Coronary artery (tissue), 2 donors: ENCODE results near the gene ATP1B3.
A peak's percentile ranks its signal among the peaks of the same experiment; 100 is the strongest.
"Not testable (repeated sequence)": the region's sequence is repeated elsewhere in the genome, so short reads cannot be mapped to it uniquely, and the experiment has no call there.

ENCODE experiments used
- DNase-seq: peaks from one replicate; pipeline ENCODE4 v3.0.0-alpha.2; 2017; ENCODE audit warnings: low spot score
- H3K27ac ChIP-seq, 2 donors: fragments of 200-600 bp; sonication (generic); one replicate each; pipeline ENCODE4 v1.5.1; 2016 to 2019
- H3K4me3 ChIP-seq: fragments of 200-600 bp; sonication (generic); 2 replicates; pipeline ENCODE4 v1.5.1; 2016; ENCODE audit warnings: mild to moderate bottlenecking, moderate library complexity
- TF ChIP-seq, protein P1 (sequence below): fragments of 200-600 bp; sonication (generic); IDR thresholded peaks from one replicate; pipeline ENCODE4 v1.5.1; 2019; ENCODE audit warnings: antibody characterized with exemption

ATP1B3 gene

GRCh38 chr3:141959589-141960554 lies 83.4 kb downstream of the ATP1B3 start:
- H3K4me3 ChIP-seq: peak overlapping the region; percentile 4
- peak overlapping the region; percentile 77 to 89 for H3K27ac ChIP-seq
- no peak for DNase-seq
- TF ChIP-seq, protein P1, sequence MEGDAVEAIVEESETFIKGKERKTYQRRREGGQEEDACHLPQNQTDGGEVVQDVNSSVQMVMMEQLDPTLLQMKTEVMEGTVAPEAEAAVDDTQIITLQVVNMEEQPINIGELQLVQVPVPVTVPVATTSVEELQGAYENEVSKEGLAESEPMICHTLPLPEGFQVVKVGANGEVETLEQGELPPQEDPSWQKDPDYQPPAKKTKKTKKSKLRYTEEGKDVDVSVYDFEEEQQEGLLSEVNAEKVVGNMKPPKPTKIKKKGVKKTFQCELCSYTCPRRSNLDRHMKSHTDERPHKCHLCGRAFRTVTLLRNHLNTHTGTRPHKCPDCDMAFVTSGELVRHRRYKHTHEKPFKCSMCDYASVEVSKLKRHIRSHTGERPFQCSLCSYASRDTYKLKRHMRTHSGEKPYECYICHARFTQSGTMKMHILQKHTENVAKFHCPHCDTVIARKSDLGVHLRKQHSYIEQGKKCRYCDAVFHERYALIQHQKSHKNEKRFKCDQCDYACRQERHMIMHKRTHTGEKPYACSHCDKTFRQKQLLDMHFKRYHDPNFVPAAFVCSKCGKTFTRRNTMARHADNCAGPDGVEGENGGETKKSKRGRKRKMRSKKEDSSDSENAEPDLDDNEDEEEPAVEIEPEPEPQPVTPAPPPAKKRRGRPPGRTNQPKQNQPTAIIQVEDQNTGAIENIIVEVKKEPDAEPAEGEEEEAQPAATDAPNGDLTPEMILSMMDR: no peak

DNA sequence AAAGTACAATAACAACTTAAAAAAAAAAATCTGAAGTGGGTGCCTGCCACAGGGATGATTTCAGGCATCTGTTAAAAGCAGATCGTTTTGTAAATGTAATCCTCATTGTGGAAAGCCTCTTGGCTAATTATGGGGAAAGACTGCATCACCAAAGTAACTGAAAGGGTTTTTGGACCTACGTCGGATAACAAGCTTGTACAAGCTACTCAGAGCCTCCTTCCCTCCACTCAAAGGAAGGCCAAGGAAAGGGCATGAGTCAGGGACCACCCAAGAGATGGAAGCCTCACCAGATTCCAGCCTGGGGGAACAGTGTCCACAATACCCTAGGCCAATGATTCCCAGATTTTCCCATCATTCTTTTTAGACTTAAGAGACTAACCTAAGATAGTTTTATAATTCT lies 84.3 kb downstream of the ATP1B3 start:
- H3K27ac ChIP-seq: peak overlapping the region; percentile 77 to 89
- TF ChIP-seq, protein P1: no peak
- DNase-seq: no peak

GRCh38 chr3:141963301-141963700 lies 86.9 kb downstream of the ATP1B3 start:
- H3K4me3 ChIP-seq: no peak overlapping the region
- TF ChIP-seq, protein P1: no peak
- DNase-seq: no peak
- no peak overlapping the region for H3K27ac ChIP-seq

More for the DNA sequence above, 84.3 kb downstream of the ATP1B3 start:
- no peak overlapping the region for H3K4me3 ChIP-seq

DNA sequence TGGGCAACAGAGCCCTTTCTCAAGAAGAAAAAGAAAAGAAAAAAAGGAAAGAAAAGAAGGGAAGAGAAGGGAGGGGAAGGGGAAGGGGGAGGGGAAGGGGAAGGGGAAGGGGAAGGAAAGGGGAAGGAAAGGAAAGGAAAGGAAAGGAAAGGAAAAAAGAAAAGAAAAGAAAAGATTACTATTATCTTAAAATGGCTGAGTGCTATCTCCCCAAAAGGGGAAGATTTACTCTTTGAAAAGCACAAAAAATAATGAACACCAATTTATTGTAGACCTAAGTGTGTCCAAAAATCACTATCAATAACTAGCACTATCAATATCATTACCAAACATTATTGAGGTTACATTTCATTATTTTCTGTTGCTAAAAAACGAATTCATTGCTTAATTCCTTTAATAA lies 89.0 kb downstream of the ATP1B3 start:
- DNase-seq: no peak
- Histone ChIP-seq H3K27ac (no peak overlapping the region), H3K4me3 (no peak overlapping the region)
- TF ChIP-seq, protein P1: no peak

DNA sequence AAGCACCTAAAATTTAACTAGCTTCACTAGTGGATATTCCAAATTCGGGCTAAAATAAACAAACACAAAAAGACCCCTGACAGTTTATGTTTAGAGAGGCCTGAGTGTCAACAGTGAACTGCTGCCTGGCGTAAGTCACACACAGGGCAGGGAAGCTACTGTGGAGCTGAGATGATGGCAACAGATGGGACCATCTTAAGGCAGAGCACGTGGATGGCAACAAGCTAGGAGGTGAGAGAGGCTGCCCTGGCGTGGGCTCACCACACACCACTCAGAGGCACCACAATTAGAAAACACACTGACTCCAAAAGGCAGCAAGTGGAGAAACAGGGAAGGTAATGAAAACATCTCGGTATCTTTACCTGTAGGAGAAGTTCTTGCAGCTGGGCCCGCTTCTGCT lies 93.3 kb downstream of the ATP1B3 start:
- no peak overlapping the region for H3K27ac ChIP-seq
- DNase-seq: no peak
- TF ChIP-seq, protein P1: no peak
- no peak overlapping the region for H3K4me3 ChIP-seq

GRCh38 chr3:141971571-141971970 lies 95.1 kb downstream of the ATP1B3 start:
- H3K4me3 ChIP-seq: no peak overlapping the region
- H3K27ac ChIP-seq: no peak overlapping the region
- no peak for DNase-seq
- TF ChIP-seq, protein P1: no peak

DNA sequence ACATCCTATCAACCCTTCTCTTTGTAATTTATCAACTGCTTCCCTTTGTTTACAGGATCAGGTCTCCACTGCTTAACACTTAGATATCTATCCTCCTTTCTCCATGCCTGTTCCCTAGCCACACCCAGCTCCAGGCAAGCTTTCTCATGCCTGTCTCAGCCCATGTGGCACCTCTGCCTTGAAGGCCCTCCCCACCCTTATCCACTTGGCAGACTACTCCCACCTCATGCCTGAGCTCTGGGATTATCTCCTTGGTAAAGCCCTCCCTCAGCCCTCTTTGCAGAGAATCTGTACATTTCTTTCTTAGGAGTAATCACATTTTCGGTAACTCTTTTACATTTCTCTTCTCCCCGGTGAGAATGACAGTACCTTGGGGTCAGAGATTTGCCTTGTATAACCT lies 96.0 kb downstream of the ATP1B3 start:
- DNase-seq: no peak
- TF ChIP-seq, protein P1: no peak

DNA sequence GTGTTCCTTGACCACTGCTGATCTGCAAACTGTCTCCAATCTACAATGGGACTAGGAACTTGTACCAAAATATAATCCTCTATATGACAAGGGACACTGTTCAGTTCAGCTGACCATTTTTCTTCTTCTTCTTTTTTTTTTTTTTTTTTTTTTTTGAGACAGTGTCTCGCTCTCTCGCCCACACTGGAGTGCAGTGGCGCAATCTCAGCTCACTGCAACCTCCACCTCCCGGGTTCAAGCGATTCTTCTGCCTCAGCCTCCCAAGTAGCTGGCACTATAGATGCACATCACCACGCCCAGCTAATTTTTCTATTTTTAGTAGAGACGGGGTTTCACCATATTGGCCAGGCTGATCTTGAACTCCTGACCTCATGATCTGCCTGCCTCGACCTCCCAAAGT lies 98.3 kb downstream of the ATP1B3 start:
- not testable (repeated sequence) for DNase-seq, H3K27ac ChIP-seq, H3K4me3 ChIP-seq

More for the DNA sequence above, 96.0 kb downstream of the ATP1B3 start:
- no peak overlapping the region for H3K27ac ChIP-seq
- no peak overlapping the region for H3K4me3 ChIP-seq
